H9 (cell line): ENCODE measurements around the gene ABCB8. TPM values are rescaled to one million over a fixed set of nuclear protein-coding genes. Genes with fewer than 3 reads are reported as not detected.

Source experiments
- DNase-seq: peaks from one replicate; pipeline ENCODE4 v3.0.0-alpha.2; 2017
- H2AFZ ChIP-seq: one replicate; pipeline ENCODE4 v1.6.1; 2013; ENCODE audit warnings: mild to moderate bottlenecking, low read length, control low read depth, moderate library complexity
- H2AK5ac ChIP-seq: 2 replicates; pipeline ENCODE4 v1.6.1; 2013; ENCODE audit warnings: low read length, control low read depth, mixed read lengths; ENCODE audit not compliant: insufficient read length
- H2BK120ac ChIP-seq: one replicate; pipeline ENCODE4 v1.6.1; 2013; ENCODE audit warnings: low read depth, mild to moderate bottlenecking, low read length, control low read depth, inconsistent platforms; ENCODE audit not compliant: poor library complexity, severe bottlenecking
- H2BK12ac ChIP-seq: 2 replicates; pipeline ENCODE4 v1.6.1; 2013; ENCODE audit warnings: low read length, control low read depth, mixed read lengths, low read depth; ENCODE audit not compliant: insufficient read length
- H2BK15ac ChIP-seq: 2 replicates; pipeline ENCODE4 v1.6.1; 2013; ENCODE audit warnings: low read depth, low read length, control low read depth
- H2BK20ac ChIP-seq: one replicate; pipeline ENCODE4 v1.6.1; 2013; ENCODE audit warnings: low read depth, mild to moderate bottlenecking, low read length, control low read depth, inconsistent platforms; ENCODE audit not compliant: poor library complexity, severe bottlenecking
- H2BK5ac ChIP-seq: 2 replicates; pipeline ENCODE4 v1.6.1; 2013; ENCODE audit warnings: low read length, control low read depth, mixed read lengths; ENCODE audit not compliant: insufficient read length
- H3K14ac ChIP-seq: 2 replicates; pipeline ENCODE4 v1.6.1; 2013; ENCODE audit warnings: low read length, control low read depth; ENCODE audit not compliant: insufficient read depth
- H3K18ac ChIP-seq: 2 replicates; pipeline ENCODE4 v1.6.1; 2013; ENCODE audit warnings: low read depth, mild to moderate bottlenecking, mixed read lengths, low read length, control low read depth; ENCODE audit not compliant: insufficient read length
- H3K23ac ChIP-seq: 2 replicates; pipeline ENCODE4 v1.6.1; 2013; ENCODE audit warnings: low read length, control low read depth, mixed read lengths, low read depth; ENCODE audit not compliant: insufficient read length
- H3K23me2 ChIP-seq: 2 replicates; pipeline ENCODE4 v1.6.1; 2013; ENCODE audit warnings: low read depth, mild to moderate bottlenecking, mixed read lengths, low read length, control low read depth; ENCODE audit not compliant: insufficient read length, poor library complexity, severe bottlenecking
- H3K27ac ChIP-seq: 2 replicates; pipeline ENCODE4 v1.5.1; 2013; ENCODE audit warnings: low read length, control low read depth, mixed read lengths, low read depth; ENCODE audit not compliant: insufficient read length
- H3K27me3 ChIP-seq: 2 replicates; pipeline ENCODE4 v1.6.1; 2013; ENCODE audit warnings: low read length, control low read depth, inconsistent platforms; ENCODE audit not compliant: insufficient read depth
- H3K4ac ChIP-seq: 2 replicates; pipeline ENCODE4 v1.6.1; 2013; ENCODE audit warnings: low read depth, mild to moderate bottlenecking, control low read depth, inconsistent platforms, low read length, moderate library complexity
- H3K4me1 ChIP-seq: 2 replicates; pipeline ENCODE4 v1.6.1; 2013; ENCODE audit warnings: low read length, control low read depth, inconsistent platforms; ENCODE audit not compliant: insufficient read depth
- H3K4me2 ChIP-seq: 2 replicates; pipeline ENCODE4 v1.6.1; 2013; ENCODE audit warnings: low read length, control low read depth, mixed read lengths; ENCODE audit not compliant: insufficient read length, insufficient read depth
- H3K56ac ChIP-seq: 2 replicates; pipeline ENCODE4 v1.6.1; 2013; ENCODE audit warnings: low read depth, mild to moderate bottlenecking, mixed read lengths, low read length, control low read depth; ENCODE audit not compliant: insufficient read length
- H3K79me1 ChIP-seq: 2 replicates; pipeline ENCODE4 v1.6.1; 2013; ENCODE audit warnings: low read depth, mild to moderate bottlenecking, moderate library complexity, low read length, control low read depth, inconsistent platforms; ENCODE audit not compliant: insufficient read depth, poor library complexity, severe bottlenecking
- H3K79me2 ChIP-seq: 2 replicates; pipeline ENCODE4 v1.6.1; 2013; ENCODE audit warnings: low read length, control low read depth, inconsistent platforms; ENCODE audit not compliant: insufficient read depth
- H3K9ac ChIP-seq: 2 replicates; pipeline ENCODE4 v1.6.1; 2013; ENCODE audit warnings: low read length, control low read depth, mixed read lengths; ENCODE audit not compliant: insufficient read length; ENCODE audit errors: extremely low read depth
- H3K9me3 ChIP-seq: one replicate; pipeline ENCODE4 v1.6.1; 2013; ENCODE audit warnings: low read depth, low read length, inconsistent platforms; ENCODE audit not compliant: control insufficient read depth
- H3T11ph ChIP-seq: one replicate; pipeline ENCODE4 v1.6.1; 2013; ENCODE audit warnings: mild to moderate bottlenecking, low read length, control low read depth, inconsistent platforms
- H4K20me1 ChIP-seq: one replicate; pipeline ENCODE4 v1.6.1; 2013; ENCODE audit not compliant: control insufficient read depth, insufficient read length, insufficient read depth
- H4K5ac ChIP-seq: 2 replicates; pipeline ENCODE4 v1.6.1; 2013; ENCODE audit warnings: low read depth, mild to moderate bottlenecking, mixed read lengths, low read length, control low read depth; ENCODE audit not compliant: insufficient read length
- H4K8ac ChIP-seq: replicated peaks from 2 replicates; pipeline ENCODE4 v1.6.1; 2013; ENCODE audit warnings: low read length, control low read depth, mixed read lengths, low read depth; ENCODE audit not compliant: insufficient read length
- H4K91ac ChIP-seq: 2 replicates; pipeline ENCODE4 v1.6.1; 2013; ENCODE audit warnings: low read depth, mild to moderate bottlenecking, moderate library complexity, mixed read lengths, low read length, control low read depth; ENCODE audit not compliant: insufficient read length
- H3K27ac Mint-ChIP-seq, 3 experiments: 2 replicates in 2 of 3; 3 replicates in 1 of 3; pipeline ENCODE4 v1.8.0; 2020 to 2021; ENCODE audit warnings: mixed read lengths in 3 of 3, mild to moderate bottlenecking in 1 of 3, moderate library complexity in 1 of 3
- H3K27me3 Mint-ChIP-seq: 2 replicates; pipeline ENCODE4 v1.8.0; 2021; ENCODE audit warnings: low read depth, mild to moderate bottlenecking, moderate library complexity, mixed read lengths
- H3K36me3 Mint-ChIP-seq, 3 experiments: 2 replicates in 2 of 3; 3 replicates in 1 of 3; pipeline ENCODE4 v1.8.0; 2020 to 2021; ENCODE audit warnings: low read depth in 3 of 3, mixed read lengths in 3 of 3; ENCODE audit not compliant: insufficient read depth in 1 of 3
- H3K4me1 Mint-ChIP-seq, 2 experiments: 2 replicates each; pipeline ENCODE4 v1.8.0; 2020; ENCODE audit warnings: mixed read lengths in 2 of 2
- H3K4me3 Mint-ChIP-seq, 2 experiments: 2 replicates in 1 of 2; 3 replicates in 1 of 2; pipeline ENCODE4 v1.8.0; 2020 to 2021; ENCODE audit warnings: mild to moderate bottlenecking in 2 of 2, mixed read lengths in 2 of 2, moderate library complexity in 1 of 2
- H3K9me3 Mint-ChIP-seq, 2 experiments: 2 replicates in 1 of 2; 3 replicates in 1 of 2; pipeline ENCODE4 v1.8.0; 2020; ENCODE audit warnings: mild to moderate bottlenecking in 2 of 2, mixed read lengths in 2 of 2, moderate library complexity in 1 of 2
- CTCF ChIP-seq: fragments of 200-600 bp; sonication (generic); conservative IDR thresholded peaks from 3 replicates; pipeline ENCODE4 v1.8.0; 2021; ENCODE audit warnings: antibody characterized with exemption, mild to moderate bottlenecking
- WGBS: extraction: QIAGEN DNeasy Blood & Tissue Kit; methylation state at CpG from one replicate; pipeline ENCODE4 v1.1.7; 2013; ENCODE audit warnings: missing lambda C conversion rate, low lambda C conversion rate, mixed read lengths; ENCODE audit not compliant: insufficient read length; ENCODE audit errors: extremely low coverage; 5-methylcytosine and 5-hydroxymethylcytosine counted together
- total RNA-seq: library from RNA; stranded (reverse); gene quantifications from 2 replicates; pipeline ENCODE4 v1.2.1, GENCODE V29; 2021

The ABCB8 gene
- total RNA-seq, 1 experiment from 2014 or later, result 22.1 TPM

DNA sequence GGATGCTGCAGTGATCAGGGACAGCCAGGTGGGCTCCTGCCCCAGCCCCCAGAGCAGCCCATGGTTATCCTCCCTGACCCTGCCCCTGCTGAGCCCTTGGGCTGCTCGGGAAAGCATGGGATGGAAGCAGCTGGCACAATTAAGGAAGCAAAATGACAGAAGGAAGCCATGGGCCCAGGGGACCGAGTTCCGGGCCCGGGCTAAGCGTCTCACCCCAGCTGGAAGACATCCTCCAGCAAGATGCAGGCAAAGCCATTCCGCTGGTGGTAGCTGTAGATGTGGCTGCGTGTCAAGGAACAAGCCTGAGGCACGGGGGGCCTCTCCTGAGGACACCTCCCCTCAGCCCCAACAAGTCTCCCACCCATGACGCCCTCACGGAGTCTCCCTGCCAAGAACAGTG lies 5.0 kb upstream of the ABCB8 start:
- H3K9ac ChIP-seq, result no peak overlapping the region
- peaks cover 3% of the 10 kb centered on the region for H3K23me2 ChIP-seq
- no peak overlapping the region for H3K14ac ChIP-seq
- H3T11ph ChIP-seq, result no peak overlapping the region
- no peak overlapping the region for H2BK12ac ChIP-seq
- H4K91ac ChIP-seq, result no peak overlapping the region
- H3K4ac ChIP-seq, result no peak overlapping the region
- H4K20me1 ChIP-seq, result no peaks in the 10 kb centered on the region
- no peak overlapping the region for H4K5ac ChIP-seq
- H2BK5ac ChIP-seq, result no peak overlapping the region
- peaks cover 0 to 8% of the 10 kb centered on the region in 2 experiments; a peak in 2 of 5 replicates for H3K9me3 Mint-ChIP-seq
- no peak overlapping the region for H3K4me2 ChIP-seq
- no peaks in the 10 kb centered on the region; a peak in 2 of 7 replicates for H3K36me3 Mint-ChIP-seq
- H2AK5ac ChIP-seq, result no peak overlapping the region
- H4K8ac ChIP-seq, result no peak overlapping the region
- H3K27me3 Mint-ChIP-seq, result peaks cover 67% of the 10 kb centered on the region
- H3K23ac ChIP-seq, result no peak overlapping the region
- no peak overlapping the region for H3K18ac ChIP-seq
- no CpG with 5 or more reads among the region's 10 CpGs for WGBS
- DNase-seq, result no peak
- no peak overlapping the region for H3K4me3 Mint-ChIP-seq
- H3K79me2 ChIP-seq, result no peaks in the 10 kb centered on the region
- H2AFZ ChIP-seq, result no peak overlapping the region
- no peak for TF ChIP-seq CTCF
- H2BK20ac ChIP-seq, result no peak overlapping the region
- peaks cover 33 to 56% of the 10 kb centered on the region in 2 experiments for H3K4me1 Mint-ChIP-seq
- H3K27me3 ChIP-seq, result peaks cover 6% of the 10 kb centered on the region; the same call in 1 of the 2 replicates
- H3K79me1 ChIP-seq, result no peaks in the 10 kb centered on the region
- H2BK15ac ChIP-seq, result no peak overlapping the region
- no peak overlapping the region for H3K27ac ChIP-seq
- H3K27ac Mint-ChIP-seq, result no peak overlapping the region; a peak in 1 of 7 replicates
- H3K9me3 ChIP-seq, result no peaks in the 10 kb centered on the region
- no peak overlapping the region for H3K56ac ChIP-seq
- peaks cover 8% of the 10 kb centered on the region for H3K4me1 ChIP-seq
- H2BK120ac ChIP-seq, result no peak overlapping the region
